Stimulated activated CD4-positive, alpha-beta T cell treated with anti-CD3 and anti-CD28 coated beads, Interleukin-4, amount 100 ng/mL, for 48 hours (primary cell): ENCODE data around the gene EDC4.

Experiments used
- DNase-seq, 2 donors: peaks; one replicate each; pipeline ENCODE4 v3.0.0-alpha.2; 2020; ENCODE audit warnings: low read depth in 2 of 2

The EDC4 gene

DNA sequence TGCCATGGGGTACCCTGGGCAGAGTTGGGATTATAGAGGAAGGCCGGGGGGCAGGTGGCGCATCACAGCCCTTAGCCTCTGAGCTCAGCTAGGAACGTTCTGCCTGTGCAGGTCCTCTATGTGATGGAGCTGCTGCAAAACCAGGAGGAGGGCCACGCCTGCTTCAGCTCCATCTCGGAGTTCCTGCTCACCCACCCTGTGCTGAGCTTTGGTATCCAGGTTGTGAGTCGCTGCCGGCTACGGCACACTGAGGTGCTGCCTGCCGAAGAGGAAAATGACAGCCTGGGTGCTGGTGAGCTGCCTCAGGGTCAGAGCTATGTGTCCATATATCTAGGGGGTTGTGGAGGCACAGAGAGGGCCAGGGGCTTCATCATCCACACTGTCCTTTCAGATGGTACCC is 6.0 kb downstream of the EDC4 start:
- DNase-seq: no peak

DNA sequence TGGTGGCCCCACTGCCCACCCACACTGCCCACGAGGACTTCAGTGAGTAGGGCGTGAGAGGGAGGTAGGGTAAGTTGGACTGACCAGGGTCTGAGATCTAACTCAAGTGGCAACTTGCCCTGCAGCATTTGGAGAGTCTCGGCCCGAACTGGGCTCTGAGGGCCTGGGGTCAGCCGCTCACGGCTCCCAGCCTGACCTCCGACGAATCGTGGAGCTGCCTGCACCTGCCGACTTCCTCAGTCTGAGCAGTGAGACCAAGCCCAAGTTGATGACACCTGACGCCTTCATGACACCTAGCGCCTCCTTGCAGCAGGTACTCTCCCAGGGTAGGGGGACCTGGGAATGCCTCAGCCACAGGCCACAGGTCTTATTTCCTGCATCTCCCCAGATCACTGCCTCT is 6.6 kb downstream of the EDC4 start:
- DNase-seq: no peak

DNA sequence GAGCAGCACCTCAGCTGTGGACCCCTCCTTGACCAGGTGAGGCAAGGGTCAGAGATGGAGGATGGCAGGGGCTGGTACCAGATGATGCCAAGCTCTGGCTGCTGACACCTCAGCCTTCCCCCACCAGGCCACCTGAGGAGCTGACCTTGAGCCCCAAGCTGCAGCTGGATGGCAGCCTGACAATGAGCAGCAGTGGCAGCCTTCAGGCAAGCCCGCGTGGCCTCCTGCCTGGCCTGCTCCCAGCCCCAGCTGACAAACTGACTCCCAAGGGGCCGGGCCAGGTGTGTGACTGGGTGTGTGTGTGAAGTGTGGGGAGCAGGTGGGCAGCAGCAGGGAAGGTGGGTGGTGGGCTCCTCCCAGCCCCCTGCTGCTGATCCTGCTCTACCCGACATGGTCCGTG is 7.1 kb downstream of the EDC4 start:
- no peak for DNase-seq

DNA sequence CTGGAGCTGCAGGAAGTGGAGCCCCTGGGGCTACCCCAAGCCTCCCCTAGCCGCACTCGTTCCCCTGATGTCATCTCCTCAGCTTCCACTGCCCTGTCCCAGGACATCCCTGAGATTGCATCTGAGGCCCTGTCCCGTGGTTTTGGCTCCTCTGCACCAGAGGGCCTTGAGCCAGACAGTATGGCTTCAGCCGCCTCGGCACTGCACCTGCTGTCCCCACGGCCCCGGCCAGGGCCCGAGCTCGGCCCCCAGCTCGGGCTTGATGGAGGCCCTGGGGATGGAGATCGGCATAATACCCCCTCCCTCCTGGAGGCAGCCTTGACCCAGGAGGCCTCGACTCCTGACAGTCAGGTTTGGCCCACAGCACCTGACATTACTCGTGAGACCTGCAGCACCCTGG is 7.7 kb downstream of the EDC4 start:
- DNase-seq: no peak

GRCh38 chr16:67881621-67882161 is 8.8 kb downstream of the EDC4 start:
- DNase-seq: no peak

GRCh38 chr16:67882374-67883145 is 9.7 kb downstream of the EDC4 start:
- no peak for DNase-seq

- no peak for DNase-seq
Measured at GRCh38 chr16:67883146-67883871, 10.5 kb downstream of the EDC4 start.

- DNase-seq: peak; percentile 55 to 73
Measured at GRCh38 chr16:67883872-67884261, 11.0 kb downstream of the EDC4 start.

- no peak for DNase-seq
Measured at GRCh38 chr16:67884684-67885083, 11.8 kb downstream of the EDC4 start, which contains the start of gene NRN1L. TSS of gene NRN1L (plus strand) at chr16:67884885. CDS start at chr16:67884904, 19 bp downstream.

GRCh38 chr16:67885545-67885944 is 12.7 kb downstream of the EDC4 start:
- DNase-seq: no peak

DNA sequence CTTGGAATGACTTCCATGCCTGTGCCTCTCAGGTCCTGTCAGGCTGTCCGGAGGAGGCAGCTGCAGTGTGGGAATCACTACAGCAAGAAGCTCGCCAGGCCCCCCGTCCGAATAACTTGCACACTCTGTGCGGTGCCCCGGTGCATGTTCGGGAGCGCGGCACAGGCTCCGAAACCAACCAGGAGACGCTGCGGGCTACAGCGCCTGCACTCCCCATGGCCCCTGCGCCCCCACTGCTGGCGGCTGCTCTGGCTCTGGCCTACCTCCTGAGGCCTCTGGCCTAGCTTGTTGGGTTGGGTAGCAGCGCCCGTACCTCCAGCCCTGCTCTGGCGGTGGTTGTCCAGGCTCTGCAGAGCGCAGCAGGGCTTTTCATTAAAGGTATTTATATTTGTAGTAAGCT is 13.1 kb downstream of the EDC4 start:
- DNase-seq: no peak

- no peak for DNase-seq
Measured at GRCh38 chr16:67886387-67886786, 13.5 kb downstream of the EDC4 start.

DNA sequence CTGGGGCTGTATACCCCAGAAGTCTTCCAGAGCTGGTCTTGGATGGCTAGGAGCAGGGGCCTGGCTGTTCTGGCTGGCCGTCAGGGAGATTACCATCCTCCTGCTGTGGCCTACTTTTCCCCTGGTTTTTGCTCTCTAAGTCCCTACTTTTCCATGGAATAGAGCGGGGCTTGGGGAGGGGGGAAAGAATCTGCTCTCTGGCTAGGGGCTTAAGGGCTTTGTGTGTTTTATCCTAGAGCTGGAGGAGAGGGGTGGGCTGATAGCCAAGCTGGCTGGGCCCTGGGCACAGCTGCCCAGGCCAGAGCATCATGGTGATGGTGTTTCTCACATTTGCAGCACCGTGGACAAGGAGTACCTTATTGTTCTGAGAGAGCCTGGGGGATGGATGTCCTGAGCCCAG is 15.5 kb downstream of the EDC4 start:
- no peak for DNase-seq

- no peak for DNase-seq
Measured at GRCh38 chr16:67892375-67892774, 19.5 kb downstream of the EDC4 start.

DNA sequence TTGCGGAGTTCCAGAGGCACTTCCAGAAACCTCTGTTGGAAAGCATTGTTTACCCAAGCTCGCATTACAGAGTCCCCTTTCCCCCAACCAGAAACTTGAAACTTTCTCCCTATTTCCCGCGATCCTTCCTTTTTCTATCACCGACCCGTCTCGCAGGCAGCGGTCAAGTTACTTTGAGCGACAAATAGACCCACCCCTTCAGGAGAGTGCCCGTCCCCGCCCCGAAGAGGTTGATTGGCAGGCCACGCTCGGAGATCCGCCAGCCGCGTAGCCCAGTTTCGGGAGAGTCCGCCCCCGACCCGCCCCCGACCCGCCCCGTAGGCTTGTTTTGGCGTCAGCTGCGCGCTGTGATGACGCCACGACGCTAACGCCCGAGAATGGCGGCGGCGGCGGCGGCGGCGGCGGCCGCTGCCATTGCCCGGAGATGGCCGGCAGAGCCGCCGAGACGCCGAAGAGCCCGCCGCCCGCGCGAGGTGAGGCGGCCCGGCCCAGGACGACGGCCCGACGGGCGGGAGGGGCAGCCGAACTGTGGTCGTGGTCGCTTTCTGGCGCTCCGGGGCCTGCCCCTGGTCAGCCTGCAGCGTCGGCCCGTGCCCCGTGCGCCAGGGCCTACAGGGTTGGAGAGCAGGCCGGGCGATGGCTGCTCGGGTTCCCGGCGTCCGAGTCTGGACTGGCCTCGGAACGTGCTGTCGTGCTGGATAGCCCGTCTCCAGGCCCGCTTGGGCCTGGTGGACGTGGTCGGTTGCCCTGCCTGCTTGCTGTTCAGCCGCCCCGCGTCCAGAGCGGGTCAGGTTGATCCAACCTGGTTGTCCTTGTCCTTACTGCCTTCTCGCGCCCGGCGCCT is 20.3 kb downstream of the EDC4 start, which contains the start of gene PSKH1:
Gene PSKH1, plus strand, starts transcription at position 356 of the 844 bp plus-strand sequence. CDS start 15,496 bp downstream, outside the sequence.
- DNase-seq: peak; percentile 89 to 96

DNA sequence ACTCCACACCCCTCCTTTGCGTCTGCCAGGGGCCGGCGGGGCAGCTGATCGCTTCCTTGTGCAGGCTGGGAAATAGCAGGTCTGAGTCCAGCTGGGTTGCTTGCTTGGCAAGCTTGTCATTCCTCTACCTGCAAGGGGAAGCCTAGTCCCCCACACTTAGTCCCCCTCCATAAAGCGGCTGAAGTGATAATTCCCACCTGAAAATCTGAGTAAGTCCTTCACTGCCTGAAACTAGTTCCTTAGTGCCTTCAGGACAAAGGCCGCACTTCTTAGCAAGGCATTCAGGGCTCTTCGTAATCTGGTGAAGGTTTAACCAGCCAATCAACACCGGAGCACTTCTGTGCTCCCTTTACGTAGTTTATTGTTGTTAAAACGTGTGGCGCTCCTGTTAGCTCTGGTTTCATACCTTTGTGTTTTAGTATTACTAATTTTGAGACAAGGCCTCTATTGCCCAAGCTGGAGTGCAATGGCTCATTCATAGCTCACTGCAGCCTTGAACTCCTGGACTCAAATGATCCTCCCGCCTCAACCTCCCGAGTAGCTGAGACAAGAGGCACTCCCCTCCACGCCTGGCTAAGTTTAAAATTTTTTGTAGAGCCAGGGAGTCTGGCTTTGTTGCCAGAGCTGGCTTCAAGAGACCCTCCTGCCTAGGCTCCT is 21.0 kb downstream of the EDC4 start:
- DNase-seq: no peak

DNA sequence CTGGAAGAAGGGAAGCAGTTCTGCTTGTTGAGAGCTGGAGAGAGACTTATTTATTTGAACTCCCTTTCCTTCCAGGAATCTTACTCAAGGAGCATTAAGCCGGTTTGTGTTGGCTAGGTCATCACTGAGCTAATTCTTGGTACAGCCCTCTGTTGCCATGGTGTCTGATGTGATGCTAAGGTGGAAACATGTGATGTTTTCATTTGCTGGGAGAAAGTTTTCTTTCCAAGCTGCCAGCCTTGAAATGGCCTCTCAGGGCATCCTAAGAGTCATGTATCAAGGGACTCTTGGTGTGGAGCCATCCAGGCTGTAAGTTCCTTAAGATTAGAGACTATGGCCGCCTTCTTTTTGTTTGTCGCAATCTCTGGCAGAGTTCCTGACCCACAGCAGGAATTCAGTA is 24.4 kb downstream of the EDC4 start:
- no peak for DNase-seq

- DNase-seq: no peak
Measured at GRCh38 chr16:67901734-67902133, 28.9 kb downstream of the EDC4 start.

GRCh38 chr16:67902831-67903230 is 30.0 kb downstream of the EDC4 start:
- no peak for DNase-seq

- DNase-seq: no peak
Measured at GRCh38 chr16:67907397-67908180, 34.7 kb downstream of the EDC4 start.
